Measurements from ENCODE around the gene PDE4D. TPM values are rescaled to one million over a fixed set of nuclear protein-coding genes. Genes with fewer than 3 reads are reported as not detected.

The PDE4D gene
- total and polyA plus RNA-seq, 2 donors (not counting 1 experiment from before 2014, with no cell fraction given), result 14.9 to 171 TPM

GRCh38 chr5:59538750-59539121, 354.8 kb downstream of the PDE4D start:
- POLR2A ChIA-PET, result no interaction called here
- Mint-ChIP-seq H3K4me3 (no peak overlapping the region), H3K27me3 (no peaks in the 10 kb centered on the region), H3K4me1 (peaks cover 8% of the 10 kb centered on the region), H3K27ac (no peak overlapping the region), H3K9me3 (ENCODE audit: insufficient read depth) (no peaks in the 10 kb centered on the region)
- ATAC-seq (ENCODE audit: low read depth), result no peak
- Histone ChIP-seq H3K36me3 (replicated peaks in 1 of 2; ENCODE audit: control extremely low read depth in 1 of 2, control insufficient read depth in 1 of 2, extremely low read depth in 1 of 2, insufficient read depth in 2 of 2, low read length in 1 of 2) (no peaks in the 10 kb centered on the region), H2AFZ (ENCODE audit: insufficient read depth, low read depth, low read length, poor library complexity, severe bottlenecking) (no peak overlapping the region), H3K4me1 (ENCODE audit: control insufficient read depth in 2 of 2, insufficient read depth in 2 of 2, low read length in 2 of 2) (no peaks in the 10 kb centered on the region), H3K9ac (ENCODE audit: low read length) (no peak overlapping the region), H3K79me2 (ENCODE audit: control insufficient read depth, insufficient read depth, low read length) (no peaks in the 10 kb centered on the region), H3K4me3 (ENCODE audit: control extremely low read depth in 1 of 5, extremely low read depth in 1 of 5, insufficient read depth in 1 of 5, low read depth in 2 of 5, low read length in 4 of 5) (no peak overlapping the region), H3K27me3 (replicated peaks in 1 of 4; ENCODE audit: control extremely low read depth in 1 of 4, control insufficient read depth in 3 of 4, insufficient read depth in 4 of 4, low read length in 3 of 4) (no peaks in the 10 kb centered on the region), H3K9me3 (ENCODE audit: control extremely low read depth in 1 of 3, control insufficient read depth in 2 of 3, insufficient read depth in 1 of 3, low read length in 2 of 3) (no peaks in the 10 kb centered on the region), H3K4me2 (replicated peaks; ENCODE audit: low read depth, low read length, poor library complexity, severe bottlenecking) (no peak overlapping the region), H4K20me1 (ENCODE audit: control insufficient read depth, insufficient read depth, low read length, poor library complexity, severe bottlenecking) (no peaks in the 10 kb centered on the region), H3K27ac (ENCODE audit: low read length in 2 of 2) (no peak overlapping the region)
- DNase-seq, result no peak
- intact Hi-C loops (cut with micrococcal nuclease), result no loop called here
- TF ChIP-seq, protein P1, sequence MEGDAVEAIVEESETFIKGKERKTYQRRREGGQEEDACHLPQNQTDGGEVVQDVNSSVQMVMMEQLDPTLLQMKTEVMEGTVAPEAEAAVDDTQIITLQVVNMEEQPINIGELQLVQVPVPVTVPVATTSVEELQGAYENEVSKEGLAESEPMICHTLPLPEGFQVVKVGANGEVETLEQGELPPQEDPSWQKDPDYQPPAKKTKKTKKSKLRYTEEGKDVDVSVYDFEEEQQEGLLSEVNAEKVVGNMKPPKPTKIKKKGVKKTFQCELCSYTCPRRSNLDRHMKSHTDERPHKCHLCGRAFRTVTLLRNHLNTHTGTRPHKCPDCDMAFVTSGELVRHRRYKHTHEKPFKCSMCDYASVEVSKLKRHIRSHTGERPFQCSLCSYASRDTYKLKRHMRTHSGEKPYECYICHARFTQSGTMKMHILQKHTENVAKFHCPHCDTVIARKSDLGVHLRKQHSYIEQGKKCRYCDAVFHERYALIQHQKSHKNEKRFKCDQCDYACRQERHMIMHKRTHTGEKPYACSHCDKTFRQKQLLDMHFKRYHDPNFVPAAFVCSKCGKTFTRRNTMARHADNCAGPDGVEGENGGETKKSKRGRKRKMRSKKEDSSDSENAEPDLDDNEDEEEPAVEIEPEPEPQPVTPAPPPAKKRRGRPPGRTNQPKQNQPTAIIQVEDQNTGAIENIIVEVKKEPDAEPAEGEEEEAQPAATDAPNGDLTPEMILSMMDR (IDR thresholded peaks at IDR 0.05), result no peak
- TF ChIP-seq EZH2 (IDR thresholded peaks at IDR 0.05; ENCODE audit: borderline replicate concordance, insufficient read depth, low read depth, low read length, poor library complexity, severe bottlenecking), result no peak
- CTCF ChIA-PET, result interaction anchor here (1.7 kb wide), 1 partner anchor 32 kb away, joined by 6 read pairs; no protein-coding TSS in a partner anchor

- CTCF ChIA-PET, result interaction anchor here (1.7 kb wide), 1 partner anchor 32 kb away, joined by 6 read pairs; no protein-coding TSS in a partner anchor
Observed at GRCh38 chr5:59537961-59538749, 355.4 kb downstream of the PDE4D start.

More at GRCh38 chr5:59537961-59538749, 355.4 kb downstream of the PDE4D start:
- Histone ChIP-seq H3K27ac (ENCODE audit: low read length in 2 of 2) (no peak overlapping the region), H3K9me3 (ENCODE audit: control extremely low read depth in 1 of 3, control insufficient read depth in 2 of 3, insufficient read depth in 1 of 3, low read length in 2 of 3) (no peaks in the 10 kb centered on the region), H3K79me2 (ENCODE audit: control insufficient read depth, insufficient read depth, low read length) (no peaks in the 10 kb centered on the region), H3K4me3 (ENCODE audit: control extremely low read depth in 1 of 5, extremely low read depth in 1 of 5, insufficient read depth in 1 of 5, low read depth in 2 of 5, low read length in 4 of 5) (no peak overlapping the region), H3K36me3 (replicated peaks in 1 of 2; ENCODE audit: control extremely low read depth in 1 of 2, control insufficient read depth in 1 of 2, extremely low read depth in 1 of 2, insufficient read depth in 2 of 2, low read length in 1 of 2) (no peaks in the 10 kb centered on the region), H3K9ac (ENCODE audit: low read length) (no peak overlapping the region), H4K20me1 (ENCODE audit: control insufficient read depth, insufficient read depth, low read length, poor library complexity, severe bottlenecking) (no peaks in the 10 kb centered on the region), H2AFZ (ENCODE audit: insufficient read depth, low read depth, low read length, poor library complexity, severe bottlenecking) (no peak overlapping the region), H3K4me2 (replicated peaks; ENCODE audit: low read depth, low read length, poor library complexity, severe bottlenecking) (no peak overlapping the region), H3K4me1 (ENCODE audit: control insufficient read depth in 2 of 2, insufficient read depth in 2 of 2, low read length in 2 of 2) (no peaks in the 10 kb centered on the region), H3K27me3 (replicated peaks in 1 of 4; ENCODE audit: control extremely low read depth in 1 of 4, control insufficient read depth in 3 of 4, insufficient read depth in 4 of 4, low read length in 3 of 4) (no peaks in the 10 kb centered on the region)
- Mint-ChIP-seq H3K27ac (no peak overlapping the region), H3K4me1 (peaks cover 4% of the 10 kb centered on the region), H3K9me3 (ENCODE audit: insufficient read depth) (no peaks in the 10 kb centered on the region), H3K27me3 (no peaks in the 10 kb centered on the region), H3K4me3 (no peak overlapping the region)
- ATAC-seq (ENCODE audit: low read depth) (no peak), DNase-seq (no peak)
- no peak for TF ChIP-seq EZH2 (IDR thresholded peaks at IDR 0.05; ENCODE audit: borderline replicate concordance, insufficient read depth, low read depth, low read length, poor library complexity, severe bottlenecking)
- TF ChIP-seq, protein P1 (IDR thresholded peaks at IDR 0.05), result no peak
- intact Hi-C loops (cut with micrococcal nuclease), result no loop called here
- POLR2A ChIA-PET, result no interaction called here
- WGBS (ENCODE audit: insufficient coverage), result 96% methylated on average over 4 of the region's 6 CpGs
